Skeletal muscle cell (primary cell): ENCODE measurements around the gene ADCY1.

Experiments
- DNase-seq: peaks from one replicate; pipeline ENCODE4 v3.0.0-alpha.2; 2010; ENCODE audit warnings: low read depth
- H3K4me3 ChIP-seq: 2 replicates; pipeline ENCODE4 v1.5.1; 2011; ENCODE audit warnings: low read depth, mild to moderate bottlenecking, control low read depth, low read length, moderate library complexity

Gene ADCY1

DNA sequence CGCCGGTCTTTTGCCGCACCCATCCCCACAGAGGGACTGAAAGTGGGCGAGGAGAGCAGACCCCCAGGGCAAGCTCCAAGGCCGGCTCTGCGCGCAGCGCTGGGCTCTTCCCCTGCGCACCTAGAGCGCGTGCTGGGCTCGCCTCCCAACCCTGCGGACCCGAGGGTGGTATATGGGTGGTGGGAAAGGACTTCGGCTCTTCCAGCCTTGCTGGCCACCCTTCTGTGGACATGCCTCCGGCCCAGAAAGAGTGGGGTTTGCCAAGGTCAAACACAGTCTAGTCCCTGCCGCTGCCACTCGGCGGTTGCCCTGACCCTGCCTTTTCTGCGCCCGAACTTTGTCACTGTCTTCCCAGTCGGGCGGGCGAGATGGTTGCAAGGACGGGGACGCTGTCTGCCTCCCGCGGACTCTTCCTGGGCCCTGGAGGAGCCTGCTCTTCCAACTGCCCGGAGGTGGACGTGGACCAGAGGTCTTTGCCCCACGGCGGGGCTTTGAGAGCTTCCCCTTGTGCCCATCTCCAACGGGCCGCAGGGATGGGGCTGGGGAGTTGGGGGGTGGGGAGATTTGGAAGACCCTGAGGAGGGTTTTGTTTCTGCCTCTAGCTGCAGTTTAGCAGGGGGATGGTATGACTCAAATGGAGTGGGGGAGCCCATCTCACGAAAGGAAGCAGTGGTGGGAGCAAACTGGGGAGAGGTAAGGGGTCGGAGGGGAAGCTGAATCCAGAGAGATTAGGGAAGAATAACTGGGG, 1.5 kb downstream of the ADCY1 start:
- H3K4me3 ChIP-seq, result no peak overlapping the region
- no peak for DNase-seq

DNA sequence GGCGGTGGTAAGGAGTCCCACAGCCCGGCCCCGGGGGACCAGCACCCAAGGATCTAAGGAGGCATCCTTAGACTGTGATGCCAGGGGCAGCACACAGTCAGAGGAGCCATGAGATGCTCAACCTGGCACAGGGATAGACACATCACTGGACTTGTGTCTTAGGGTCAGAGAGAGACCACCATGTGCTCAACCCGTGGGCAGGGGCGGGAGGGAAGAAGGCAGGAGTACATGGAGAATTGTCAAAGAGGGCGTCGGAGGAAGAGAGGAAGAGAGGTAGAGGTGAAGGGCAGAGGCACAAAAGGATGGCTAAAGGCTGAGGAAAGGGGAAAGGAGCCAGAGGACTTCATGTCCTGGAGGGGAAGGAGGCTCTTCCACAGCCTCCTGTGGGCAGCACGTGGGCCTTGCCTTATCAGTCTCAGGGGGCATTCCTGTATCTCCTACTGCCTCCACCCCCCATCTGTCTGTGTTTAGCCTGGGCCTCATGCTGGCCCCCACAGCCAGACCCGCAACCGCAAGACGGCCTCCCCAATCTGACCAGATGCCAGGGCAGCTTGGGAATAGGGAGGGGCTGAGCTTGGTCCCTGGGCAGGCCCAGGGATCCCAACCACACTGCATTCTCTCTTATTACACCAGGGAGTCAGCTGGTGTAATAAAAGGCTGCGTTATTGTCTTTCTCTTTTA, 2.2 kb downstream of the ADCY1 start:
- no peak overlapping the region for H3K4me3 ChIP-seq

DNA sequence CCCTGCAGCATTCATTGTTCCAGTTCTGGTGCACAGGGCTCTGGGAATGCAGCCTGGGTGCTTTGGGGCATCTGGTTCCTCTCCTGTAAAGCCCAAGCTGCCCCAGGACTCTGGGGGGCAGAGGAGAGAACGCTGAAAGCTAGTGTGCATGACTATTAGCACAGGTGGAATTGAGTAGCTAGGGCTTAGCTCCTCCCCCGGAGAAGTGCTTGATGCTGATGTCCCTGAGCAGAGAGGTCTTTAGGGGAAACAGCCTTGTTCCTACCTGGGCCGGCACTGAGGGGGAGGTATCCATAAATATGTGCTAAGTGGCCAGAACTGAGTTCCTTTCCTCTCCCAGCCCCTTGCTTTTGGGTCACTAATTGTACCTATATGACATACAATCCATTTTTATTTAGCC, 3.9 kb downstream of the ADCY1 start:
- no peak for DNase-seq
- H3K4me3 ChIP-seq, result no peak overlapping the region

More for the DNA sequence above, 2.2 kb downstream of the ADCY1 start:
- DNase-seq, result no peak

DNA sequence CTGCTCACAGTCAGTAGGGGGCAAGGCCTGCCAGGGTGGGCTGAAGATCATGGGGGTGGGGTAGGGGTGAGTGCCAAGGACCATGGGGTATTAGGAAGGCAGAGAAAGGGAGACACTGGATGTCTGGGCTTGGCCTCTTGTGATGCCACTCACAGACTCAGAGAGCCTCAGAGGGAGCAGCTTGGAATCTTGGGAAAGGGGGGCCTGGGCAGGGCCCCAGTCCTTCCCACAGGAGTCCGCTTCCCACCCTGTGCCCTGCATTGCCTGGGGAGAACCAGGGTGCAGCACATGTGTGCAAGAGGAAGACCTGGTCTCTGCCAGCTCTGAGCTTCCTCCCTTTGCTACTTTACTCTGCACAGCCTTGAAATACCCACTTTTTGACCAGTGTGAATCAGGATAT, 4.3 kb downstream of the ADCY1 start:
- no peak for DNase-seq
- no peak overlapping the region for H3K4me3 ChIP-seq

DNA sequence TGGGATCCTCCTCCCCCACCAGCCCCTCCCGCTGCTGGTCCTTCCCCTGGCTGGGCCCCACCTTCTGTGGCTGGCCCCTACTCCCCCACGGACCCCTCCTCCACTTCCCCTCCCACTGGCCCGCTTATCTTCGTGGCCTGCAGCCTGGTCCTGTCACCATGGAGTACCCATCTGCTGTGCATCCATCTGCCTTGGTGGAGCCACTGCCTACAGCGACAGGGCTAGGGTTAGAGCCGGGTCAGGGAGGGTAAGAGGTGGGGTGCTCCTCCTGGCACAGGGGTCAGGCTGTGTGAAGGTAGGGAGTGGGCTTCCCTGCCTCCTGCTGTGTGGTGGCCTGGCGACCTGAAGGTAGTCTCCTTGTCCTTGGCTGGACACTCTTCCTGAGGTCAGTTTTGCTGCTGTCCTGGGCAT, 5.2 kb downstream of the ADCY1 start:
- H3K4me3 ChIP-seq, result no peak overlapping the region
- no peak for DNase-seq

DNA sequence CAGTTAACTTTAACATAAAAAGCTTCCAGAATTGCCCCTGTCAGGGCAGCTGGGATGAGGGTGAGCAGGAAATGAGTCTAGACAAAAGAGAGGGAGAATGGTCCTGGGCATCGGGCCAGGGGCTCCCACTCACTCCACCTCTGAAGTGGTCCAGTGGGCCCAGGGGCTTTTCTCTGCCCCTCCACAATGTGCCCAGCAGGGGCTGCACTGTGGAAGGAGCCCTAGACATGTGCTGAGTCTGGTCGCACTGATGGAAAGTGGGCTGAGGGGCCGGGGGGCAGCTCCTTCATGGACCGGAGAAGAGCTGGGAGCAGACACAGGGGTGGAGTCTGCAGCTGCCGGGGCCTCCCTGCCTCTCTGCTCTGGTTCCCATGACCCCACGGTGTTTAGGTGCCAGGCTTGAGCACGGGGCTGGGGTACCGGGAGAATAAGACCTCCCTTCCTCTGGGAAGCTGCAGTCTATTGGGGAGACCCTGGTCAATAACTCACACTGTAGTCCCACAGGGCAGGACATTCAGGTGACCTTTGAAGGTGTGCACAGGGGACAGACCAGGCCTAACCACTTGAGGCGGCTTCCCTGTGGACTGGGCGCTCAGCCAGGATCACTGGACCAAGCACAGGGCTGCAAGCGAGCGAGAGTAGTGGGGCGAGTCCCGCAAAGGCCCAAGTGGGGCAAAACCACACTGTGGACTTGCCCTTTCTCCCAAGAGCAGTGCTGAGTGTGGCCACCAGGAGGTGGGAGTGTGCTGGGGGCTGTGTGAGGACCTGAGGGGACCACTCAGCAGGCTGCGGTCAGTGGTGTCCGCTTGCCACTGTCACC, 6.1 kb downstream of the ADCY1 start:
- H3K4me3 ChIP-seq, result no peak overlapping the region
- no peak for DNase-seq

DNA sequence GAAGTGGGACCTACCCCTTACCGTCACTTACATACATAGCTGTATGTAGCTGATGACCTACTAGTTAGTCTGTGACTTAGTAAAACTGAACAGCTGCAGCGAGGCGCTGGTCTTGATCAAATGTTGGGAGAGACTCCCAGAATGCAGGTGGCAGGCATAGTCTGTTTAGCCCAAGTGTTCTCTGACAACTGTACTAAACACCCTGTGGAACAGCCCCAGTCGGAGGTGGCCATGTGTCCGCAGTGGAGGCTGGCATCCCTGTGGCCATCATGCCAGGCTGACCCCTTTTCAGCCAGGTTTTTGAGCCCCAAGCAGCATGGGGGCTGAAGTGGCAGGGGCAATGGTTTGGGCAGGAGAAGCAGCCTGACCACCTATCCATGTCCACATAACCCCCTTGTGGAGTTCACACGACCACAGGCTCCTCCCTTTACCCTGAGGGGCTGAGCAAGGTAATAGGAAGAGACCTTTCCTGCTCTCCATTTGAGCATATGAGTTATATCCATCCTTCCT, 7.2 kb downstream of the ADCY1 start:
- H3K4me3 ChIP-seq, result no peak overlapping the region

DNA sequence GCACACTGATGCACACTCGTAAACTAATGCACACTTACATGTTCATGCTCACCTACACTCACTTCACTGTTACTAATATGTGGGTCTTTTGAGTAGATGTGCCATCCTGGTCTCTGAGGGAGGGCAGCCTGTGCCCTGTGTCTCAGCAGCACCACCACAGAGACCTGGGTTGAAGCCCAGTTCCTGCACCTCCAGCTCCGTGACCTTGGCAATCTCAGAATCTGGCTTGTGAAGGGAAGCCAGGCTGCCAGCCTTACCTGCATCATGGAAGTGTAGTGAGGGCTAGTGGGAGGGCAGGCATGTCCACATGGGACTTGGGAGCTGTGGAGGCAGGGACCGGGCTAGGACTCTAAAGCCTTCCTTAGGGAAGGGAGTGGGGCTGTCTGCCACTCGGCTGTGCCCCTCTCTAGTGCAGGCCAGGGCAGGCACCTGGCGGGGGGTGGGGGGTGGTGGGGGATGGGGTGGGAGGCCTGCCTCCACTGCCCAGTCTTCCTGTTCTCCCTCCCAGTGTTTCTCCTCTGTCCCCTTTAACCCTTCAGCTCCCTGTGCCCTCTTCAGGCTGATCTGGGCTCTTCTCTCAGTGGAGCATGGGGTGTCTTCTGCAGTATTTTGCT, 8.1 kb downstream of the ADCY1 start:
- no peak overlapping the region for H3K4me3 ChIP-seq
- no peak for DNase-seq

More for the DNA sequence above, 7.2 kb downstream of the ADCY1 start:
- DNase-seq, result no peak

DNA sequence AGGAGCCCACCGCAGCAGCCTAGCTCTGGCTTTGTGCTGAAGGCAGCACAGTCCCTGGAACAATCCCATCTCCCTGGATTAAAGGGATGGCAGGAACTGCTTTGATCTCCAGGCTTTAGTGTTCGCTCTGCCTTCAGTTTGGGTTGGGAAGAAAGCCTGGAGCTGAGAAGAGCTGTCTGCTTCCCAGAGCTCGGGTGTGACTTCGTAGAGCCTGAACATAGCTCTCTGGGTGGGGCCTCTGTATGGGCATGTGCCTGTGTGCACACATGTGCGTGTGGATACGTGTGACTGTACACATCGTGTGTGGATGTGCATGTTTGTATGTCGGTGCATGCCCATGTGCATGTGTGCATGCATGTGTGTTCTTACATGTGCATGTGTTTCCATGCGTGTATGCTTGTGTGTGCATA, 8.7 kb downstream of the ADCY1 start:
- no peak overlapping the region for H3K4me3 ChIP-seq
- no peak for DNase-seq

DNA sequence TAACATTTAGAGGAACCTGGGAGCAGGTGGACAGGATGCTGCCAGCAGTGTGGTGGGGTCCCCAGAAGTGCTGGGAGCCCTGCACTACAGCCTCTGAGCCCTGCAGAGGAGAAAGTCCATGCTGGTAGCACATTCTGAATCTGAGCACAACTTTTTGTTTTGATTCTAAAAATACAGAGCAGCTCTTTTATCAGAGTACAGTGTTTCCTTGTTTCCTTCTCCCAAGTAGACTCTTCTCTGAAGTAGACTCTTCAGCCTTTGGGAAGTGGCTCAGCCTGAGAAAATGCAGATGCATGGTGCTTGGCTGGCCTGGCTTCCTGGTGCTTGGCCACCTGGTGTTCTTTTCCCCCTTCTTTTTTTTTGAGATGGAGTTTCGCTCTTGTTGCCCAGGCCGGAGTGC, 9.1 kb downstream of the ADCY1 start:
- no peak for DNase-seq
- H3K4me3 ChIP-seq, result no peak overlapping the region

DNA sequence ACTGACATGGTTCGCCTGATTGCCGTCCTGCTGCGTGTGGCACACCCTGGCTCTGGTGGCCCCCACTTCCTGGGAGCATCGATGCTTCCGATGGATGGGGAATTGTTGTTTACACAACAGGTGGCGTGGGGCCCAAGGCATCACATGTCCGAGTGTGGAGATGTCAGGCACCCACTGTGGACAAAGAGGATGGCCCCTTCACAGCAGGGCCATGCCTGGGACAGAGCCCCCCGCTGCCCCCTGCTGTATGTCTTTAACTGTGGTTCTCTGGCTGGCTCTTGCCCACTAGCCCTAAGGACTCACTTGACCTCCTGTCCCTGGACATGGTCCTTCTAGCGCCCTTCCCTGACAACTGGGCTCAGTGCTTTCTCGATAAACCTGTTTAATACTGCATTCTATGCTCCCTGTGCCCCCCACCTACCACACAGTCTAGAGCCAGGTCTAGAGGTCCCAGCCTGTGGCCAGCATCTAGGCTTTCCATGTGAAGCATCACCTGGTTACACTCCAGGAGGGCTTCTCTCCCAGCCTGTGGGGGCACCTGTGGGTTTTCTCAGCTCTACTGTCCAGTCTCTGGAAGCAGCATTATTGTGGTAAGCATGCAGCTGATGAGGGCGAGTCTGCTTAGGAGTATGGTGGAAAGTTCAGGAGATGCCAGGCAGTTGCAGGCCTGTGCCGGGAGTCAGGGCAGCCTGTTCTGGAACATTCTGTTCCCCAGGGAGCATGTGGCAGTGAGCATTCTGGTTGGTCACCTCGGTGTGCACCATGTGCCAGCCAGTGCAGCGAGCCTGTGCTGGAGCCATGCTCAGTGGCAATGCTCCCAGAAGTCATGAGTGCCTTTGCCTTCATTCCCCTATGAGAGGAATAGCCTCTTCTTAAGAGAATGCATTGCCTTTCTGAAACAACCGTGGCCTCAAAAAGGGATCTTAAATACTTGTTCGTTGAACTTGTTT, 10.4 kb downstream of the ADCY1 start:
- no peak for DNase-seq

DNA sequence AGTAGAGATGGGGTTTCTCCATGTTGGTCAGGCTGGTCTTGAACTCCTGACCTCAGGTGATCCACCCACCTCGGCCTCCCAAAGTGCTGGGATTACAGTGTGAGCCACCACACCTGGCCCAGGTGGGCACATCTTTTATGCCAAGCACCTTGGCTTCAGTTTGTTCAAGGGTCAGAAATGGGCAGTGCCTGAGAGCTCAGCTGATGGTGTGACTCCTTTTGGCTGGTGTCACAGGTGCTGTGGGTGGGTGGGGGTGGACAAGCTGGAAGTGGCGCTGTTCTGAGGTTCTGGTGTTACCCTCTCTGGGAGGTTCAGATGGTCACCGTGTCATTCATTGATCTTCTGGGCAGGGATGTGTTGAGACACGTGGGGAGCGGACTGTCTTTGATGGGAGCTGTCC, 11.5 kb downstream of the ADCY1 start:
- DNase-seq, result no peak
- no peak overlapping the region for H3K4me3 ChIP-seq

More for the DNA sequence above, 10.4 kb downstream of the ADCY1 start:
- no peak overlapping the region for H3K4me3 ChIP-seq

DNA sequence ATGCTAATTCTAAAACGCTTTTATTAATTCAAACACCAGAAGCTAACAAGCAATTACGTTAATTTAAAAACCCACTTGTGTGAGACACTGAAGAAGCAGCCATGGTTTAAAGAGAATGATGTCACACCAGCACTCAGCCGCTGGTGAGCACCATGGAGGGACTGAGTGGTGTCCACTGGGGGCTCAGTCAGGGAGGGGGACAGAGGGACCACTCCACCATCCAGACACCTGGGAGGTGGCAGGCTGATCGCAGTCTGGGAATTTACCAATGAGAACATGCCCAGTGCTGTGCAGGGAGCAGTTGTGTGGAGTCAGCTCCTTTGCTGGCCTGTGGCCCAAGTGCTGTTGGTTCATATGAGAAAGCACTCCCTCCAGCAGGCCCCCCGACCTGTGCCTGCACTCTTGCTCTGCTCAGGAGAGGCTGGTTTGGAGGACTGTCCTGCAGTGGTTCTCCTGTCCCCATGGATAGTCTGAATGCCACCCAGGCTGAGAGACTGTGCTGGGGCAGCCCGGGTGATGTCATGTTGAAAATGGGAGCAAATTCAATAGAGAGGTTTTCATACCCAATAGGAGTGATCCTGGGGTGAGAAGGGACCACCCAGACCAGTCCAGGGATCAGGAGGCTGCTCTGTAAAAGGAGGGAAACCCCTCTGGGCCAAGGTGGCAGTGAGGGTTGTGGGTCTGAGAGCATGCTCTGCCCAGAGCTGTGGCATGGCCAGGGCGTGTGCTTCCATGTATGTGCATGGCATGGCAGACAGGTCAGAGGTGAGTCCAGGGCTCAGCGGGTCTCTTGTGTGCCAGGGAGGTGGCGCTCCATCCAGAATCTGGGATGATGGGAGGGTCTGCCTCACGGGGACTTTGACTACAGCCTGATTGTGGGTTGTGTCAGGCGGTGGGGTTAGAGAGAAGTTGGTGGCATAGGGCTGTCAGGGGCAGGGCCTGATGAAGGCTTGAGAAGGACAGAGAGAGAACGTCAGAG, 12.7 kb downstream of the ADCY1 start:
- DNase-seq, result no peak
- no peak overlapping the region for H3K4me3 ChIP-seq

DNA sequence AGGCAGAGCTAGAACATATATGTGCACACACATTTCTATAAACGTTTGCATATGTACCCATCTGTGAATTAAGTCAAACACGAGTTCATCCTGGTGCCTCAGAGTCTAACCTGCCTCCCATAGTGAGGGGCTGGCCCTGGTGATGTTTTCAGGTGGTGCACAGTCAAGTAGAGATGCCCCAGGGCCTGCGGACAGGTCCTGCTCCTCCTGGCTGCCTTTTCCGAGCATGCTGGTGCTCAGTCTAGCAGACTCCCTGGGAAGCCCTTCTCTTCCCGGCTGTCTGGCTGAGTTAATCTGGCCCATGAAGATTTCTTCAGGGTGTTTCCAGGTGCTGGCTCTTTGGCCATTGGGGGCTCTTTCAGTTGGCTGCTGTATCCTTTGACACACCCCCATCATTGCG, 14.3 kb downstream of the ADCY1 start:
- DNase-seq, result no peak
- H3K4me3 ChIP-seq, result no peak overlapping the region

DNA sequence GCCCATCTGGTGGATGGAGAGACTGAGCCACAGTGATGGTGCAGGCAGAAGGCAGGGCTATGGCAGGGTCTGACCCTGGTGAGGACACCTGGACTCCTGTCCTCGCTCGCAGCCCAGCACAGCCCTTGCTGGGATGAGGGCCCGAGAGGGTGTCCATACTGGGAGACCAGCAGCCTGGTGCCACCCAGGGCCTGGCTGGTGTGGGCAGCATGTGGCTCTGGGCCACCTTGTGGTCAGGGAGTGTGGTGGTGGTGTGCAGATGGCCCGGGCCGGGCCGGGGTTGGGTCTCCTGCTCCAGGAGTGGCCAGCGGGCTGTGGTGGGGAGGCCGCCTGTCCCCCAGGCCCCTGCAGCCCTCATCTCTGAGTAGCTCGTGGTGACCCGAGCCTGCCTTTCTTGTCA, 14.9 kb downstream of the ADCY1 start:
- no peak overlapping the region for H3K4me3 ChIP-seq
- no peak for DNase-seq

DNA sequence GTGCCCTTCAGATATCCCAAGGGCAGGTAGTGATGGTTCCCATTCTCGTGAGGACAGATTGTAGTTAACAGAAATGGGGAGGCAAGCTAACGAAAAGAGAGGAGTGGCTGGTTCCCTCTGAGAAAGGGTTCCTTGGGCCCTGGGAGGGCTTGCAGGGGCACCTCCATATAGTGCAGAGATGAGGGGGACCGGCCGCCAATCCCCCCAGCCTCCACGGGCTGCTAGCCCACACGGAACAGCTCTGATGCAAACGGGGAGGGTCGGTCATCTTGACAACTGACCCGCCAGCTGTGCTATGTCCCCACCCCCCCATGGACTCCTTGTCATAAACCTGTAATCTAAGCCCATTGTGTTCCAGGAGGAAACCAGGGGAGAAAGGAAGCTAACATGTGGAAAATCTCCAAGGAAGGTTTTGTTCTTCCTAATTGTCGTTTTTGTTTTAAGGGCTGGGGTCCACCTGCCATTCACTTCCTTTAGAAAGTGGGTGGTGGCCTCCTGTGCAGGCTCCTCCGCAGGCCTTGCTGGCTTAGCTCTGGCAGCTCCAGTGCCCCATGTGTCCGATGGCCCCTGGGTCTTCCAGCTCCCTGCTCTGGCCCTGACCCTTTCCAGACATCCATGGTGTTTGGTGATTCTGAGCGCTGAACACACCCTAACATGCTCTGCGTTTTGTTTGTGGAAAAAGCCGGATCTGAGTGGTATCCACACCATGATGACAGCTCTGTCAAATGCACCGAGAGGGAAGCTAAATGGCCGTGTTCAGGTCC, 15.9 kb downstream of the ADCY1 start:
- no peak overlapping the region for H3K4me3 ChIP-seq
- no peak for DNase-seq

DNA sequence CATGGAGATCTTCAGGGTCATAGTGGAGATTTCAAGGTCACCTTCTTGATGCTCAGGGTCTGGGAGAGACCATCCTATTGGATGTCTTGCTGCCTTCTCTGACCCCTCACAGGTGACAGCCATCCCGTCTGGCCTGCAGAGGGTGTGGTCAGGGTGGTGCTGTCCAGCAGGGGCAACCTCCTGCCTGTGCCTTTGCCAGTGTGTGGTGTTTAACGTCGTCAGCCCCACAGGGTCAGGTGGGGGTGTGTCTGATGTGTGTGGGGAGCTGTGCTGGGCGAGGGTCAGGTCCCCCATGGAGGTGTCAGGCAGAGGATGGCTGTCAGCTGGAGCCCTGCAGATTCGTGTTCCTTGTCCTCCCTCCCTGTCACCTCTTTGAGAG, 16.5 kb downstream of the ADCY1 start:
- H3K4me3 ChIP-seq, result no peak overlapping the region
- no peak for DNase-seq
